ENCODE data around the gene HFE. TPM values are rescaled to one million over a fixed set of nuclear protein-coding genes. Genes with fewer than 3 reads are reported as not detected.
"Not testable (repeated sequence)": the region's sequence is repeated elsewhere in the genome, so short reads cannot be mapped to it uniquely, and the experiment has no call there.

Gene HFE
- polyA plus RNA-seq, 3 donors = 13.5 to 16.1 (median 14.1) TPM

GRCh38 chr6:26118999-26119398 is 31.8 kb downstream of the HFE start:
- Histone ChIP-seq H3K9ac (ENCODE audit: insufficient read depth, low read length, poor library complexity, severe bottlenecking) (no peak overlapping the region), H3K4me1 (ENCODE audit: control insufficient read depth in 1 of 2, insufficient read depth in 2 of 2, low read length in 2 of 2) (peaks cover 7 to 15% of the 10 kb centered on the region in 2 donors), H3K9me3 (replicated peaks in 1 of 2; ENCODE audit: control insufficient read depth in 1 of 2, insufficient read depth in 1 of 2, low read length in 2 of 2) (no peaks in the 10 kb centered on the region), H3K27me3 (ENCODE audit: control insufficient read depth in 2 of 2, insufficient read depth in 2 of 2, low read length in 2 of 2) (no peaks in the 10 kb centered on the region), H2AFZ (ENCODE audit: insufficient read depth, low read depth, low read length, poor library complexity, severe bottlenecking) (no peak overlapping the region), H3K4me2 (replicated peaks; ENCODE audit: extremely low read depth, low read length, poor library complexity, severe bottlenecking) (no peak overlapping the region), H4K20me1 (ENCODE audit: insufficient read depth, low read length) (peaks cover under 1% of the 10 kb centered on the region), H3K4me3 (replicated peaks in 1 of 3; ENCODE audit: low read depth in 2 of 3, low read length in 3 of 3) (no peak overlapping the region), H3K79me2 (ENCODE audit: insufficient read depth, low read length) (peaks cover under 1% of the 10 kb centered on the region), H3K27ac (ENCODE audit: low read depth in 1 of 2, low read length in 2 of 2) (no peak overlapping the region), H3K36me3 (replicated peaks in 1 of 2; ENCODE audit: control insufficient read depth in 1 of 2, insufficient read depth in 2 of 2, low read length in 2 of 2) (no peaks in the 10 kb centered on the region)
- Mint-ChIP-seq H3K9me3 (peaks cover 0 to 6% (median 2%) of the 10 kb centered on the region in 7 donors), H3K36me3 (peaks cover 3 to 8% of the 10 kb centered on the region in 2 donors), H3K4me3 (no peak overlapping the region), H3K27me3 (ENCODE audit: low read depth in 3 of 3) (peaks cover 1 to 2% (median 2%) of the 10 kb centered on the region in 3 donors), H3K4me1 (peaks cover 20% of the 10 kb centered on the region), H3K27ac (no peak overlapping the region)
- no peak for DNase-seq
- 100% methylated on average over 1 of the region's 7 CpGs for WGBS (ENCODE audit: insufficient coverage)
- intact Hi-C loops (cut with micrococcal nuclease) = no loop called here
- TF ChIP-seq CTCF (IDR thresholded peaks at IDR 0.05) = no peak

GRCh38 chr6:26120115-26120514 is 32.9 kb downstream of the HFE start:
- intact Hi-C loops (cut with micrococcal nuclease) = loop anchor here (5.0 to 10.0 kb wide), 5 partner anchors 37 to 1015 kb away; a partner anchor contains a TSS
- not testable (repeated sequence) for H3K27me3 ChIP-seq (ENCODE audit: control insufficient read depth in 2 of 2, insufficient read depth in 2 of 2, low read length in 2 of 2); H3K27ac Mint-ChIP-seq; H2AFZ ChIP-seq (ENCODE audit: insufficient read depth, low read depth, low read length, poor library complexity, severe bottlenecking); H3K9me3 Mint-ChIP-seq; H3K4me3 ChIP-seq (replicated peaks in 1 of 3; ENCODE audit: low read depth in 2 of 3, low read length in 3 of 3); H3K27ac ChIP-seq (ENCODE audit: low read depth in 1 of 2, low read length in 2 of 2); H3K27me3 Mint-ChIP-seq (ENCODE audit: low read depth in 3 of 3); H3K36me3 ChIP-seq (replicated peaks in 1 of 2; ENCODE audit: control insufficient read depth in 1 of 2, insufficient read depth in 2 of 2, low read length in 2 of 2); H3K9me3 ChIP-seq (replicated peaks in 1 of 2; ENCODE audit: control insufficient read depth in 1 of 2, insufficient read depth in 1 of 2, low read length in 2 of 2); H3K36me3 Mint-ChIP-seq; DNase-seq; H3K9ac ChIP-seq (ENCODE audit: insufficient read depth, low read length, poor library complexity, severe bottlenecking)
- Histone ChIP-seq H3K4me2 (replicated peaks; ENCODE audit: extremely low read depth, low read length, poor library complexity, severe bottlenecking) (peak overlapping the region; percentile 25), H4K20me1 (ENCODE audit: insufficient read depth, low read length) (peaks cover 12% of the 10 kb centered on the region), H3K79me2 (ENCODE audit: insufficient read depth, low read length) (peaks cover 12% of the 10 kb centered on the region), H3K4me1 (ENCODE audit: control insufficient read depth in 1 of 2, insufficient read depth in 2 of 2, low read length in 2 of 2) (peaks cover 7 to 15% of the 10 kb centered on the region in 2 donors)
- Mint-ChIP-seq H3K4me3 (peak overlapping the region in 1 of 2 donors; percentile 52), H3K4me1 (peaks cover 20% of the 10 kb centered on the region)
- 100% methylated on average over 4 of the region's 8 CpGs for WGBS (ENCODE audit: insufficient coverage)

Data from CD14-positive monocyte (primary cell).